Activated naive CD8-positive, alpha-beta T cell treated with anti-CD3 and anti-CD28 coated beads, Interleukin-2, amount 50 U/mL, for 24 hours (primary cell): ENCODE data around the gene TSTD1.
"Not testable (repeated sequence)": the region's sequence is repeated elsewhere in the genome, so short reads cannot be mapped to it uniquely, and the experiment has no call there.

Experiments
- ATAC-seq: fragments of 150-1000 bp; cut with Tn5 transposase; one replicate; pipeline ENCODE4 v1.10.0; 2021
- DNase-seq: peaks from one replicate; pipeline ENCODE4 v3.0.0; 2021
- H3K27ac Mint-ChIP-seq: one replicate; pipeline ENCODE4 v1.8.0; 2021; ENCODE audit warnings: mild to moderate bottlenecking, mixed read lengths
- H3K27me3 Mint-ChIP-seq: one replicate; pipeline ENCODE4 v1.8.0; 2021; ENCODE audit warnings: mixed read lengths
- H3K36me3 Mint-ChIP-seq: one replicate; pipeline ENCODE4 v1.8.0; 2021; ENCODE audit warnings: low read depth, mixed read lengths
- H3K4me1 Mint-ChIP-seq: one replicate; pipeline ENCODE4 v1.8.0; 2021; ENCODE audit warnings: mixed read lengths
- H3K4me3 Mint-ChIP-seq: one replicate; pipeline ENCODE4 v1.8.0; 2021; ENCODE audit warnings: mild to moderate bottlenecking, moderate library complexity, mixed read lengths
- H3K9me3 Mint-ChIP-seq: one replicate; pipeline ENCODE4 v1.8.0; 2021; ENCODE audit warnings: mixed read lengths

Gene TSTD1

DNA sequence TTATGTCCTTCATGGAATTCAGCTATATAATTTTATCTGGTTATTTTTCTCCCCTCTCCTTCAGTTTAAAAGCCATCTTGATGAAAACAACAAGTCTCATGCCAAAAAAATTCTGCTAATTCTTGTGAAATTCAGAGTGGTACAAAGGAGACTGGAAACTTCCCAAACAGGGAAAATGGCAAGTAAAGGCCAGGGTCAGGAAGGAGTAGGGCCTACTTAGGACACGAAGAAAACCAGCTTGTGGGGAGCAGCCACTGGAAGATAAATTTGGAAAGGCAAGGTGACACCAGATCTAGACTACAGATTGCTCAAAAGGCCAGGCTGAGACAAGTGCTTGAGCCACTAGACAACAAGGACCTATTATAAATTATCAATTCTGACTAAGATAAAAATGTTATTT lies 6.4 kb downstream of the TSTD1 start:
- ATAC-seq = no peak
- H3K27ac Mint-ChIP-seq = peak overlapping the region; percentile 68
- no peaks in the 10 kb centered on the region for H3K27me3 Mint-ChIP-seq

GRCh38 chr1:161031874-161032273 lies 6.9 kb downstream of the TSTD1 start:
- Mint-ChIP-seq H3K4me3 (no peak overlapping the region), H3K27ac (peak overlapping the region; percentile 68), H3K9me3 (peaks cover 5% of the 10 kb centered on the region), H3K36me3 (peaks cover 30% of the 10 kb centered on the region), H3K27me3 (no peaks in the 10 kb centered on the region), H3K4me1 (peaks cover 51% of the 10 kb centered on the region)
- DNase-seq (no peak), ATAC-seq (no peak)

More for the DNA sequence above, 6.4 kb downstream of the TSTD1 start:
- Mint-ChIP-seq H3K9me3 (no peaks in the 10 kb centered on the region), H3K36me3 (peaks cover 29% of the 10 kb centered on the region), H3K4me3 (peak overlapping the region; percentile 39), H3K4me1 (peaks cover 51% of the 10 kb centered on the region)
- DNase-seq = no peak

GRCh38 chr1:161029466-161029865 lies 9.3 kb downstream of the TSTD1 start:
- Mint-ChIP-seq H3K4me1 (peaks cover 40% of the 10 kb centered on the region), H3K36me3 (peaks cover 32% of the 10 kb centered on the region)
- H3K9me3 Mint-ChIP-seq, H3K27ac Mint-ChIP-seq, H3K4me3 Mint-ChIP-seq, ATAC-seq, DNase-seq, H3K27me3 Mint-ChIP-seq: not testable (repeated sequence)

DNA sequence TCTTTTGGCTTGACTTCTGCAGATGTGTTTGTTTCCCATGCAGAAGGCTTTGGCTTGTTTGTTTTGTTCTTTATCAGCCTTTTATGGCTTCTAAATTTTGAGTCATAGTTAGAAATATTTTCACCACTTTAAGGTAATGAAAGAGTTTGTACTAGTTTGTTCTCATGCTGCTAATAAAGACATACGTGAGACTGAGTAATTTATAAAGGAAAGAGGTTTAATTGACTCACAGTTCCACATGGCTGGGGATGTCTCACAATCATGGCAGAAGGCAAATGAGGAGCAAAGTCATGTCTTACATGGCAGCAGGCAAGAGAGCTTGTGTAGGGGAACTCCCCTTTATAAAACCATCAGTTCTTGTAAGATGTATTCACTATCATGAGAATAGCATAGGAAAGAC lies 11.8 kb downstream of the TSTD1 start:
- Mint-ChIP-seq H3K4me1 (peaks cover 21% of the 10 kb centered on the region), H3K27ac (peak overlapping the region; percentile 49), H3K36me3 (peaks cover 29% of the 10 kb centered on the region)
- H3K27me3 Mint-ChIP-seq, DNase-seq, H3K9me3 Mint-ChIP-seq, H3K4me3 Mint-ChIP-seq: not testable (repeated sequence)
- peak; percentile 52 for ATAC-seq

GRCh38 chr1:161022432-161022831 lies 16.3 kb downstream of the TSTD1 start:
- not testable (repeated sequence) for ATAC-seq, DNase-seq, H3K27me3 Mint-ChIP-seq, H3K9me3 Mint-ChIP-seq, H3K27ac Mint-ChIP-seq
- Mint-ChIP-seq H3K36me3 (peaks cover 13% of the 10 kb centered on the region), H3K4me3 (peak overlapping the region; percentile 87), H3K4me1 (peaks cover 44% of the 10 kb centered on the region)

- Mint-ChIP-seq H3K4me3 (peak overlapping the region; percentile 87), H3K9me3 (peaks cover 3% of the 10 kb centered on the region), H3K27me3 (no peaks in the 10 kb centered on the region), H3K27ac (no peak overlapping the region), H3K36me3 (peaks cover 9% of the 10 kb centered on the region), H3K4me1 (peaks cover 44% of the 10 kb centered on the region)
- no peak for ATAC-seq
- DNase-seq = no peak
Observed at GRCh38 chr1:161021970-161022353, 16.8 kb downstream of the TSTD1 start.

DNA sequence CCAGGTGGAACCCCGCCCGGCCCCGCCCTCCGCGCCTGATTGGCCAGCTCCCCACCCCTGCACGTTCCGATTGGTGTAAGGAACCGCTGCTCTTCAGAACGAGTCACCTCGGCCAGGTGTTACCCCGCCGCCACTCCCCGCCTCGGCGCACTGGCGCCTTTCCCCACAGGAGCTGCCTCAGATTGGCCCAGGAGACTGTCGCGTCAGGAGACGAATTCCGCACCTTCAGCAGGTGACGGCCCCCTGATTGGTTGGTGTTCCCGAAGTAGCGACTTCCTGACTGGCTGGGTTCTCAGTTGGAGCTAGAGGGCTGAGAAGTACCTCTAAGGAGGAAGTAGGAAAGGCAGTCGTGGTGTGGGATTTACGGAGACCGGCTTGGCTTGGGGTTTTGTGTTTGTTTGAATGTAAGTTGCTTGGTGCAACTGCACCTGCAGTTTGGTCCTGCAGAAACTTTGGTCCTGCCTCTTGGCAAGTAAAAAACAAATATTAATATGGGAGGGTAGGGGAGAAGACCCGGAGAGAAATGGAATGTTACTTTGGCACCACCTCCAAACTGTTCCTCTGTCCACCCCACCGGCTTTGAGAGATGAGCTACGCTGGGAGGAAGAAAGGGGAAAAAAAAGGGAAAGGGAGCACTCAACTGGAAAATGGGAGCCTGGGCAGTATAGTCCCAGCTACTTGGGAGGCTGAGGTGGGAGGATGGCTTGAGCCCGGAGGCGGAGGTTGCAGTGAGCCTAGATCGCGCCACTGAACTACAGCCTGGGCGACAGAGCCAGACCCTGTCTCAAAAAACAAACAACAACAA lies 17.4 kb downstream of the TSTD1 start:
- H3K4me3 Mint-ChIP-seq = peak overlapping the region; percentile 87
- DNase-seq = peak; percentile 86
- H3K27ac Mint-ChIP-seq = peak overlapping the region; percentile 82
- peak; percentile 94 for ATAC-seq
- H3K36me3 Mint-ChIP-seq = peaks cover 6% of the 10 kb centered on the region
- H3K9me3 Mint-ChIP-seq = no peaks in the 10 kb centered on the region
- H3K27me3 Mint-ChIP-seq = no peaks in the 10 kb centered on the region
- peaks cover 42% of the 10 kb centered on the region for H3K4me1 Mint-ChIP-seq

DNA sequence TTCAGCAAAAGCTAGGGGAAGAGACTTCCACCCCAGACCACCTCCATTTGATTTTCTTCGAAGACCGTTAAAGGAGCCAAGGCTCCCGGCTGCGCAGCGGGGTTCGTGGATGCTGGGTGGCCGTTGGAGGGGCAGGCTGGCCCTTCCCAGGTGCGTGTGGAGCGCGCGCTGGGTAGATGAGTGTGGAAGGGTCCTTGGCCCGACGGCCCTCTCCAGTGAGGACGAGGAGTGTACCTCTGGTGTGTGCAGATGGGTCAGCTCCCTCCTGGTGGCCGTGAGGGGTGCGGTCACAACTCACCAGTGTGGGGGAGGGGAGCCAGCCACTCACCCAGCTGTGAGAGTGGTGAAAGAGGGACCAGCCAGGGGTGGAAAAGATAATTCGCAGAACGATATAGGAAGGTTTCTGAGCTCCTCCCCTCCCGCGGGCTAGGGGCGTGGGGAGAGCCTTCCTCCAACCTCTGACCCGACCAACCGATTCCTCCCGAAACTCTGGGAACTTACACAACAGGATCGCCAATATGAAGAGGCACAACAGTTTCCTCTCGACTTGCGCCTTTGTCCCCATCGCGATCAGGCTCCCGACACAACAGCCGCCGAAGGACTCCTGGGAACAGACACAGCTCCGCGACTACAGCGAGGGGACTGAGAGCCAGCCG lies 18.1 kb downstream of the TSTD1 start, which contains the start of gene F11R:
Gene F11R (minus strand): TSS at position 644 of the 656 bp plus-strand sequence. CDS start 79 bp downstream, at position 565.
- peaks cover 6% of the 10 kb centered on the region for H3K36me3 Mint-ChIP-seq
- H3K27me3 Mint-ChIP-seq = no peaks in the 10 kb centered on the region
- DNase-seq (peak; percentile 40), ATAC-seq (peak; percentile 31)
- no peaks in the 10 kb centered on the region for H3K9me3 Mint-ChIP-seq
- H3K27ac Mint-ChIP-seq = peak within 1 kb of the TSS; percentile 82
- peak within 1 kb of the TSS; percentile 87 for H3K4me3 Mint-ChIP-seq
- peaks cover 42% of the 10 kb centered on the region for H3K4me1 Mint-ChIP-seq

DNA sequence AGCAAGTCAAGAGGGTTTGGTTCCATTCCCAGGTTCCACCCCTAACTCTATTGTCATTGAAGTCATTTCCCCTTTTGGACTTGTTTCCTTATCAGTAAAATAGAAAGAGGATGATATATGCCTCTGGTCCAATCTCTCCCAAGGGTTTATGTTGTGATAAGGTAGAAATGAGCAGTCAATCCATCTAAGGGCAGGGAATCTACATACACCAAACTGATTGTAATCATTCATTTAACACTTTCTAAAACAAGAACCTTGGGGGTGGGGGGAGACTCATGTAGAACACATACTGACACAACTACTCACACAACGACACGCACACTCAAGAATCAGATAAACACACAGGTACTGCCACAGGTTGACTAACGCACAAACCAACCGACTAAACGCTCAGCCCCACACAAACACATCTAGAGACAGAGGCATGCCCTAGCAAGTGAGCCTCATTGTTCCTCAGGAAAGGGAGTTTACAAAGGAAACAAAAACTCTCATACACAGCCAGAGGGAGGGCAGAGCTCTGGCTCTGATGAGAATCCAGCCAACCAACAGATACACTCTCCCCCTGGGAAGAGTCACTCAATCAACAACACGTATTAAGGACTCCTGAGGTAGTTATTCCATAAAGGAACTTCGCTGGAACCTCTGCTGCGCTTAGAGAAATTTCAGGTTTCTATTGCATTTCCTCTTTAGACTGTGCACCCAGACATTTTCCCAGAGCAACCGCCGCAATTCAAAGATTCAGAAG lies 18.8 kb downstream of the TSTD1 start:
- Mint-ChIP-seq H3K4me1 (peaks cover 42% of the 10 kb centered on the region), H3K9me3 (no peaks in the 10 kb centered on the region), H3K27me3 (no peaks in the 10 kb centered on the region), H3K27ac (peak overlapping the region; percentile 82), H3K4me3 (peak overlapping the region; percentile 87), H3K36me3 (peaks cover 6% of the 10 kb centered on the region)
- no peak for DNase-seq
- ATAC-seq = no peak

DNA sequence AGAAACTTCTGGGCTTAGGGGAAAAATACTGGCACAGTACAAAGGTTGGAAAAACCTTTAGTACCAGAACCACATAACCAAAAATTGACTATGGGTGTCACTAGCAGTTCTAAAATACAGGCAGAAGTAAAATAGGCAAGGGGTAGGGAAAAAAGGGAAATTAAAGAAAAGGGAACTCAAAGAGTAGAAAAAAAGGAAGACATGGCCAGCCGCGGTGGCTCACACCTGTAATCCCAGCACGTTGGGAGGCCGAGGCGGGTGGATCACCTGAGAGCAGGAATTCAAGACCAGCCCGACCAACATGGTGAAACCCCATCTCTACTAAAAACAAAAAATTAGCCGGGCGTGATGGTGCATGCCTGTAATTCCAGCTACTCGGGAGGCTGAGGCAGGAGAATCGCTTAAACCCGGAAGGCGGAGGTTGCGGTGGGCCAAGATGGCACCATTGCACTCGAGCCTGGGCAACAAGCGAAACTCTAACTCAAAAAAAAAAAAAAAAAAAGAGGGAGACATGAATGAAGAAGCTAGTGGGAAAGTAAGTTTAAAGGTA lies 19.6 kb downstream of the TSTD1 start:
- not testable (repeated sequence) for H3K27me3 Mint-ChIP-seq, H3K36me3 Mint-ChIP-seq, H3K4me3 Mint-ChIP-seq, DNase-seq, ATAC-seq, H3K9me3 Mint-ChIP-seq
- Mint-ChIP-seq H3K27ac (peak overlapping the region; percentile 60), H3K4me1 (peaks cover 47% of the 10 kb centered on the region)

DNA sequence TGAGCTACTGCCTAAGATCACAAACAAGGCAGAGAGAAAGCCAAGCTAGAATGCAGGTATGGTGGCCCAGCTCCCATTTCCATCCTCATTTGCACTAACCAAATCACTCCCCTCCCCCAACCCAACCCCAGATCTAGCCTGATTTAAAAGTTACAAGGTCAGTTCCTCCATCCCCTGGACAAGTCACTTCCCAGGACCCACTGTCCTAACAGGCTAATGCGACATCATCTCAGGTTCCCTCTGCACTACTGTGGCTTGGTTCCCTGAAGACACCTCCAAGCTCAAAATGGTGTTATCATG lies 20.2 kb downstream of the TSTD1 start:
- Mint-ChIP-seq H3K27me3 (no peaks in the 10 kb centered on the region), H3K4me1 (peaks cover 53% of the 10 kb centered on the region)
- no peak for ATAC-seq

DNA sequence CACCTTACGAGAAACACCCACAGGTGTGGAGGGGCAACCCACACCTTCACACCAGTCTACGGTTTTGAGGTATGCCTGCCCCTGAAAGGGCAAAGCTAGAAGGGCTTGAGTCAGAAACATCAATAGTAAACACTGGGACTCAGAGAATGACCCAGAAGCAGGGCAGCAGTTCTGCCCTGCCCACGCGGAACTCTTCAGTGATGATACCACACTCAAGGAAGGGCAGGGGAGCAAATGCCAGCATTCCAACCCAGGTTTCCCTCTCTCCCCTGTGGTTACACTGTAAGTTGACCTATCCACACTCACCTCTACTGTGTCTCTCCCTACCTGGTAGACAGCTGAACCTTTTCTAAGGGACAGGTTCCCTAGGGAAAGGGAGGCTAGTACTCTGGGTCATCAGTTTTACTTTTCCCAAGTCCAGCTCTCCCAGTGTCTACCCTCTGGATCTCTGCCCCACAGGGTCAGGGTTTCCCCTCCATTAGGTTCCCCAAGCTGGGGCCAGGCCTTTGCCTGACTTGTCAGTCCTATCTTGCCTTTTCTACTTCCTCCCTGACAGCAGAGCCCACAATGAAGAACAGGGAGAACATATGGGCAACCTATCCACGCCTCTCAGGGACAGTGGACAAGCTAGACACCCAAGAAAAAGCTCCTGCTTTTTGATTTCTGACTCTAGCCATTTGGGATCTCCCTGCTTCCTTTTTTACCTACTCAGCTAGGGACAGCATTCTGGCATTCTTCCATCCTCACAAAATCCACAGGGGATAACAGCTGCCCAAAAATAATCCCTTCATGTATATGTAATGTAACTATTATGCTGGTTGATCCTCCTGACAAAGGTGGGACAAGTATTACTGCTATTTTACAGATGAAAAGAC lies 20.8 kb downstream of the TSTD1 start:
- no peak for ATAC-seq
- no peaks in the 10 kb centered on the region for H3K27me3 Mint-ChIP-seq
- no peak for DNase-seq
- no peaks in the 10 kb centered on the region for H3K9me3 Mint-ChIP-seq
- H3K4me3 Mint-ChIP-seq = no peak overlapping the region
- peaks cover 59% of the 10 kb centered on the region for H3K4me1 Mint-ChIP-seq
- no peak overlapping the region for H3K27ac Mint-ChIP-seq
- H3K36me3 Mint-ChIP-seq = peaks cover 6% of the 10 kb centered on the region

More for the DNA sequence above, 20.2 kb downstream of the TSTD1 start:
- no peak overlapping the region for H3K4me3 Mint-ChIP-seq
- peaks cover 6% of the 10 kb centered on the region for H3K36me3 Mint-ChIP-seq
- no peak for DNase-seq
- no peak overlapping the region for H3K27ac Mint-ChIP-seq
- H3K9me3 Mint-ChIP-seq = no peaks in the 10 kb centered on the region

GRCh38 chr1:161017181-161017580 lies 21.6 kb downstream of the TSTD1 start:
- not testable (repeated sequence) for H3K4me3 Mint-ChIP-seq, H3K36me3 Mint-ChIP-seq, DNase-seq, H3K9me3 Mint-ChIP-seq, H3K27ac Mint-ChIP-seq, ATAC-seq, H3K27me3 Mint-ChIP-seq
- peaks cover 59% of the 10 kb centered on the region for H3K4me1 Mint-ChIP-seq

GRCh38 chr1:161016683-161017082 lies 22.1 kb downstream of the TSTD1 start:
- H3K9me3 Mint-ChIP-seq, H3K4me3 Mint-ChIP-seq, H3K36me3 Mint-ChIP-seq, H3K27ac Mint-ChIP-seq, ATAC-seq, DNase-seq, H3K27me3 Mint-ChIP-seq: not testable (repeated sequence)
- H3K4me1 Mint-ChIP-seq = peaks cover 56% of the 10 kb centered on the region
